Sciatic nerve (tissue), 2 donors: ENCODE measurements around the gene PASK. TPM values are rescaled to one million over a fixed set of nuclear protein-coding genes. Genes with fewer than 3 reads are reported as not detected.

ENCODE experiments used
- ATAC-seq: fragments of 200-7000 bp; cut with Tn5 transposase; one replicate; pipeline ENCODE4 v1.9.1; 2020; ENCODE audit warnings: mild to moderate bottlenecking, moderate library complexity
- DNase-seq: peaks from one replicate; pipeline ENCODE4 v3.0.0-alpha.2; 2020; ENCODE audit warnings: low spot score
- intact Hi-C: fragments of 100-400 bp; cut with DNase I; formaldehyde crosslinking; loops from one replicate; pipeline ENCODE4 v1.14.2; 2022
- total RNA-seq: library from RNA; stranded (reverse); fragmentation: NEBNext Ultra II Directional; extraction: Animal tissue kit (Norgen Biotek cat#: 25700); gene quantifications from one replicate; pipeline ENCODE4 v1.2.1, GENCODE V29; 2021
- donor health status: DM: no; HTN: no; CAD: no.
- donor health status: DM: no; HTN: no; CAD: no.

The PASK gene
- total RNA-seq, 1 donor from 2014 or later, result 7.0 TPM

GRCh38 chr2:241182531-241183133 is 33.4 kb upstream of the PASK start:
- DNase-seq, result no peak
- no peak for ATAC-seq
- intact Hi-C loops, result no loop called here

GRCh38 chr2:241182126-241182525 is 32.9 kb upstream of the PASK start:
- intact Hi-C loops, result no loop called here
- DNase-seq, result no peak
- no peak for ATAC-seq

GRCh38 chr2:241180495-241180894 is 31.2 kb upstream of the PASK start:
- DNase-seq (no peak), ATAC-seq (no peak)
- intact Hi-C loops, result no loop called here

- intact Hi-C loops, result loop anchor here (5.0 kb wide), 1 partner anchor 1148 kb away; the partner anchor contains the start of gene OR6B2
- ATAC-seq (no peak), DNase-seq (no peak)
These were observed 30.6 kb upstream of the PASK start for GRCh38 chr2:241179899-241180298.

GRCh38 chr2:241178961-241179360 is 29.7 kb upstream of the PASK start:
- no peak for ATAC-seq
- no peak for DNase-seq
- intact Hi-C loops, result loop anchor here (5.0 kb wide), 1 partner anchor 1147 kb away; the partner anchor contains the start of gene OR6B2

GRCh38 chr2:241177526-241178334 is 28.5 kb upstream of the PASK start:
- ATAC-seq (no peak), DNase-seq (no peak)
- intact Hi-C loops, result loop anchor here (5.0 kb wide), 1 partner anchor 1145 kb away; the partner anchor contains the start of gene OR6B2

GRCh38 chr2:241173557-241173956 is 24.3 kb upstream of the PASK start:
- no peak for DNase-seq
- no peak for ATAC-seq

GRCh38 chr2:241168366-241168765 is 19.1 kb upstream of the PASK start:
- ATAC-seq (no peak), DNase-seq (no peak)
- intact Hi-C loops, result no loop called here

More at GRCh38 chr2:241173557-241173956, 24.3 kb upstream of the PASK start:
- intact Hi-C loops, result no loop called here

- ATAC-seq, result no peak
- intact Hi-C loops, result no loop called here
- DNase-seq, result no peak
These were observed 14.4 kb upstream of the PASK start for GRCh38 chr2:241163601-241164118.

GRCh38 chr2:241161646-241162281 is 12.5 kb upstream of the PASK start:
- ATAC-seq (peak; percentile 92), DNase-seq (peak; percentile 67)
- intact Hi-C loops, result no loop called here

GRCh38 chr2:241160318-241160717 is 11.0 kb upstream of the PASK start:
- intact Hi-C loops, result no loop called here
- no peak for ATAC-seq
- no peak for DNase-seq

- intact Hi-C loops, result no loop called here
- DNase-seq (no peak), ATAC-seq (no peak)
These were observed 9.8 kb upstream of the PASK start for GRCh38 chr2:241159116-241159515.

- ATAC-seq (no peak), DNase-seq (no peak)
- intact Hi-C loops, result no loop called here
These were observed 9.3 kb upstream of the PASK start for GRCh38 chr2:241158546-241158900.

- DNase-seq (no peak), ATAC-seq (no peak)
- intact Hi-C loops, result no loop called here
These were observed 8.7 kb upstream of the PASK start for GRCh38 chr2:241157841-241158545.

- intact Hi-C loops, result no loop called here
- DNase-seq, result no peak
- ATAC-seq, result no peak
These were observed 7.7 kb upstream of the PASK start for GRCh38 chr2:241156971-241157441.

GRCh38 chr2:241155936-241156335 is 6.7 kb upstream of the PASK start:
- intact Hi-C loops, result no loop called here
- no peak for ATAC-seq
- DNase-seq, result no peak

- intact Hi-C loops, result no loop called here
These were observed 5.6 kb upstream of the PASK start for GRCh38 chr2:241154915-241155314.

GRCh38 chr2:241153616-241154015 is 4.3 kb upstream of the PASK start:
- intact Hi-C loops, result no loop called here
- no peak for ATAC-seq
- no peak for DNase-seq

More at GRCh38 chr2:241154915-241155314, 5.6 kb upstream of the PASK start:
- DNase-seq, result no peak
- no peak for ATAC-seq
